NCI-H748 treated with DMSO at 0.1 percent for 48 hours (cell line): Measurements from ENCODE around the gene THADA.
"Not testable (repeated sequence)": the region's sequence is repeated elsewhere in the genome, so short reads cannot be mapped to it uniquely, and the experiment has no call there.

Source experiments
- DNase-seq: peaks from one replicate; lab custom pipeline; 2025; lab: John Stamatoyannopoulos, UW

The THADA gene

GRCh38 chr2:43302182-43302960 lies 293.5 kb downstream of the THADA start:
- DNase-seq, result no peak

GRCh38 chr2:43300781-43301583 lies 294.9 kb downstream of the THADA start:
- DNase-seq, result no peak

- DNase-seq, result no peak
These were observed 295.6 kb downstream of the THADA start for GRCh38 chr2:43300222-43300621.

- DNase-seq, result no peak
These were observed 297.3 kb downstream of the THADA start for GRCh38 chr2:43298500-43298899.

GRCh38 chr2:43297740-43298139 lies 298.1 kb downstream of the THADA start:
- DNase-seq, result not testable (repeated sequence)

GRCh38 chr2:43294973-43295603 lies 300.8 kb downstream of the THADA start:
- no peak for DNase-seq

GRCh38 chr2:43293744-43294695 lies 301.8 kb downstream of the THADA start:
- no peak for DNase-seq

- DNase-seq, result no peak
These were observed 302.7 kb downstream of the THADA start for GRCh38 chr2:43292851-43293743.

GRCh38 chr2:43292297-43292696 lies 303.5 kb downstream of the THADA start:
- DNase-seq, result no peak

GRCh38 chr2:43289331-43289730 lies 306.5 kb downstream of the THADA start:
- DNase-seq, result no peak

GRCh38 chr2:43288417-43289305 lies 307.2 kb downstream of the THADA start:
- no peak for DNase-seq

- no peak for DNase-seq
These were observed 309.9 kb downstream of the THADA start for GRCh38 chr2:43285987-43286386.

- no peak for DNase-seq
These were observed 310.9 kb downstream of the THADA start for GRCh38 chr2:43284967-43285366.

GRCh38 chr2:43284347-43284746 lies 311.5 kb downstream of the THADA start:
- not testable (repeated sequence) for DNase-seq

GRCh38 chr2:43280994-43281393 lies 314.8 kb downstream of the THADA start:
- DNase-seq, result no peak

- no peak for DNase-seq
These were observed 316.5 kb downstream of the THADA start for GRCh38 chr2:43279317-43279840.

- no peak for DNase-seq
These were observed 317.1 kb downstream of the THADA start for GRCh38 chr2:43278564-43279220.

GRCh38 chr2:43276962-43277391 lies 318.9 kb downstream of the THADA start:
- DNase-seq, result no peak
